Anterior cingulate cortex (tissue), 58 donors: Measurements from ENCODE around the gene CXCL5.
"Not testable (repeated sequence)": the region's sequence is repeated elsewhere in the genome, so short reads cannot be mapped to it uniquely, and the experiment has no call there.

Source experiments
- DNase-seq, 58 donors: peaks; one replicate each; lab custom pipeline; 2025; lab: John Stamatoyannopoulos, UW

The CXCL5 gene

DNA sequence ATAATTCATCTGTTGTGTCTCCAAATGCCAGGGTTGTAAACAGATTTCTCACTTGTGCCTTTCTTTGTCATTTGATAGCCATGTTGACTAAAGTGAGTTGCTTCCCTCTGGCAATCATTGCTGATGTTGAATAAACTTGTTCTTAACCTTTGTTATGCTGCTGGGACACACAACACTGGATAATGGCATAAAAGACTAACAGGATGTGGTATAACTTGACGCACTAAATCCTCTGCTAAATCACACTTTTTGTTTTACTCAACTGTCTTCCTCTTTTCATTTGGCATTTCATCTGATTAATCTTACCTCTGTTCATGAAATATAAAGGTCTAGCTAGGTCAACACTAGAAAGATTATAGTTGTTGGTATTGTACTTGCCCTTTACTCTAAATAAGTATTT is 17.6 kb upstream of the CXCL5 start:
- no peak for DNase-seq

DNA sequence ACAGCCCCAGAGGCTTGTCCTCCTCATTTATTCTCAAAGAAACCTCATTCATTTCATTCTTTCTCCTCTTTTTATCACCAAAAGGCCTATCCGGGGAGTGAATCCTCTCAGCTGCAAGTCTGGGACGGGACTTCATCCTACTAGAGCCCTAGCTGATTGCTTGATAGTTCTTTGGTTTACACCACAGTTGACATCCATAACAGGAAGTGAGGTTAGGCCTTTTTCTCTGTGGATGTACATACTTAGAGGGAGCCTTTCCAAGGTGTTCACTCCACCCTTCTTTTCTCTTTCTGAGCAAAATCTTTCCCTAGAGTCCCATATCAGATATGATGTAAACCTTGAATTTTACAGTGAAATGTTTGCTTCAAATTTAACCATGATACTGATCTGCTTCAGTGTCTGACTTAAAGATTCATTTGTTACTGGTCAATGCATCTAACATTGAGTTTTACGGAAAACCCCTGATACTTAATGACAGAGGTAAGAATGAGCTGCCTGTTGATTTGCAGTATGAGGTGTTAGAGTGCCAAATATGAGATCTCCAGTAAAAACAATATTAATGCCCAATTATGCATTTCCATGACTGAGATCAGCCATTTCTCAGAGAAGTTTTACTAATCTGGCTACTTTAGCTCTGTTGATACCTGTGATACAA is 16.8 kb upstream of the CXCL5 start:
- no peak for DNase-seq

DNA sequence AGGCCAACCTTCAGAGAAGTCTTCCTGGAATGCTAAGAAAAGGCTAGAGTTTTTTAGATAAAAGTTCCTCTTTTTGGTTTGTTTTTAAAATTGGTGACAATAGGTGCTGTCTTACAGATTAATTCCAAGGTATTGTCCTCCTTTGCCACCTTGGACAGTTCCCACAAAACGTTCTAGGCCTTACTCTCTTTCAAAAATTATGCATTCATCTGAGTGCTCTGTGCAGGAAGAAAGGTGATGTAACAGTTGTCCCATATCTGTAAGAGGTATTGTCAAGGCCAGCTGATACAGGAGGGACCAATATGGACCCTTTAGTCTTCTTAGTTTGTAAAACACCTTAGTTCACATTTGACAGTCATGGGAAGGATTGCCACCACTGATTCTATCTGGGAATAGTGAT is 15.9 kb upstream of the CXCL5 start:
- DNase-seq, result no peak

GRCh38 chr4:74013264-74013663 is 14.8 kb upstream of the CXCL5 start:
- no peak for DNase-seq

DNA sequence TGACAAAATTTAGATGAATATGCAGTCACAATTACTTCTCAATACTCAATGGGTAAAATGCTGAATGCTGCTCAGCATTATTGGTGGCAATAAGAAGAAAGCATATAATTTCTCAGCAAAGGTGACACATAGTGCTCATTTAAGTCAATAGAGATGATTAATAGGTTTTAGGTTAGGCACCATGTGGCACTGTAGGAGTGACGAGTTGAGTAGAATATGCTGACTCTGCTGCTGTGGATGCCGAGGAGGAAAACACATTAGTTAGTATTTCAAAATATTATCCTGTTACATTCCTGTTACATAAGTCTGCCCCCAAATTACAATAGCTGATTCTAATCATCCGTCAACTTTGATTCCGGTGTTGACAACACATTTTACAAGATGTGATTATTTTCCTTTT is 13.7 kb upstream of the CXCL5 start:
- no peak for DNase-seq

DNA sequence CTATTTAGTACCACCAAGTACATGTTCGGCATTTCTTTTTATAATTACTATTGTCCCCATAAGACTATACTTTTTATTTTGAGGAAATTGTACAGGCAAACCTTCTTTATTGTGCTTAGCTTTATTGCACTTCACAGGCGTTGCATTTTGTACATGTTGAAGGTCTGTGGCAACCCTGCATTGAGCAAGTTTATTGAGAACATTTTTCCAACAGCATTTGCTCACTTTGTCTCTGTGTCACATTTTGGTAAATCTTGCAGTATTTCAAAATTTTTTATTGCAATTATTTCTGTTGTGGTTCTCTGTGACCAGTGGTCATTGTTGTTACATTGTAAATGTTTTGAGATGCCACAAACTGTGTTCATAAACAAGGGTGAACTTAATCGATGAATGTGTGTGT is 10.8 kb upstream of the CXCL5 start:
- no peak for DNase-seq

GRCh38 chr4:74006009-74006476 is 7.6 kb upstream of the CXCL5 start:
- no peak for DNase-seq

GRCh38 chr4:74005528-74005927 is 7.1 kb upstream of the CXCL5 start:
- no peak for DNase-seq

GRCh38 chr4:74004668-74005067 is 6.2 kb upstream of the CXCL5 start:
- DNase-seq, result no peak

- DNase-seq, result no peak
These were observed 1.8 kb upstream of the CXCL5 start for GRCh38 chr4:74000301-74000700.

GRCh38 chr4:73992050-73992449 is 6.4 kb downstream of the CXCL5 start:
- no peak for DNase-seq

GRCh38 chr4:73991742-73992000 is 6.8 kb downstream of the CXCL5 start:
- DNase-seq, result no peak

- DNase-seq, result no peak
These were observed 7.3 kb downstream of the CXCL5 start for GRCh38 chr4:73990988-73991741.

GRCh38 chr4:73989928-73990327 is 8.5 kb downstream of the CXCL5 start:
- DNase-seq, result no peak

DNA sequence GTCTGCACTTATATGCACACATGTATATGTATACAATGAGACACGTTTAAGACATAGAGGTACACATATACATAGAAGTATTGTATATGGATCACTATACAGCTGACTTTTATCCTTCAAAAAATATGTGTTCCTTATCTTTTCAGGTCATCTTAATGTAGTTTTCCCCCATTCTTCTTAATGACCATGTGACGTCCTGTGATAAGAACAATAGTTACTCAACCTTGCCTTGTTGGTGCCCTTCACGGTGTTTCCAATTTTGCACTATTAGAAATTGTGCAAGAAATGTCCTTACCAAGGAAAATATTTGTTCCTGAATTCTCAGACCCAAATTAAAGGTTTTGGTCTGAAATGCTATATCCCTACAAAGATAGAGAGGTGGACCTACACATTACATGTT is 9.4 kb downstream of the CXCL5 start:
- DNase-seq, result no peak

GRCh38 chr4:73988061-73988460 is 10.4 kb downstream of the CXCL5 start, which contains the start of gene PPBP:
TSS of gene PPBP (minus strand) at chr4:73988190. CDS start at chr4:73988103, 87 bp downstream.
- no peak for DNase-seq

GRCh38 chr4:73985528-73985852 is 13.0 kb downstream of the CXCL5 start:
- no peak for DNase-seq

DNA sequence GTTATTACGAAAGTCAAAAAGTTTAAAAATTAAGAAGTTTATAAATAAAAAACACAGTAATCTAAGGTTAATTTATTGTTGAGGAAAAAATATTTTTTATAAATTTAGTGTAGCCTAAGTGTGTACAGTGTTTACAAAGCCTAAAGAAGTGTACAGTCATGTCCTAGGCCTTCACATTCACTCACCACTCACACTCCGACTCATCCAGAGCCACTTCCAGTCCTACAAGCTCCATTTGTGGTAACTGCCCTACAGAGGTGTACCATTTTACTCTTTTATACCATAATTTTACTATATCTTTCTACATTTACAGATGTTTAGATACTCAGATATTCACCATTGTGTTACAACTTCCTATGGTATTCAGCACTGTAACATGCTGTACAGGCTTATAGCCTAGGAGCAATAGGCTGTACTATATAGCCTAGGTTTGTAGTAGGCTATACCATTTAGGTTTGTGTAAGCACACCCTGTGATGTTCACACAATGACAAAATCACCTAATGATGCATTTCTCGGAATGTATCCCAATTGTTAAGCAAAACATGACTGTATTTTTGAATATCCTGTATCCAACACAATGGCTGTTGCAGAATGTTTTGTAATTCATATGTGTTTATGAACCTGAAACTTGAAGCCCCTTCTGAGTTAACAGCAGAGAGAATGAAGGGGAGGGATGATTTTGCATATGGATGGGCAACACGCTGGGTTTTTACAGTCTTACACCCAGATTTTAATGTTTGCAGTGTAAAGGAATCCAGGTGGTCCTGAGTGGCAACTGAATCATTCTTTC is 13.5 kb downstream of the CXCL5 start:
- no peak for DNase-seq

- DNase-seq, result not testable (repeated sequence)
These were observed 17.3 kb downstream of the CXCL5 start for GRCh38 chr4:73981175-73981574.

- DNase-seq, result no peak
These were observed 19.0 kb downstream of the CXCL5 start for GRCh38 chr4:73979407-73979957.

GRCh38 chr4:73978886-73979285 is 19.6 kb downstream of the CXCL5 start:
- no peak for DNase-seq
